NCI-H1105 (cell line): Measurements from ENCODE around the gene MRPL23.

Experiments used
- DNase-seq: peaks from one replicate; lab custom pipeline; 2025; lab: John Stamatoyannopoulos, UW

The MRPL23 gene

DNA sequence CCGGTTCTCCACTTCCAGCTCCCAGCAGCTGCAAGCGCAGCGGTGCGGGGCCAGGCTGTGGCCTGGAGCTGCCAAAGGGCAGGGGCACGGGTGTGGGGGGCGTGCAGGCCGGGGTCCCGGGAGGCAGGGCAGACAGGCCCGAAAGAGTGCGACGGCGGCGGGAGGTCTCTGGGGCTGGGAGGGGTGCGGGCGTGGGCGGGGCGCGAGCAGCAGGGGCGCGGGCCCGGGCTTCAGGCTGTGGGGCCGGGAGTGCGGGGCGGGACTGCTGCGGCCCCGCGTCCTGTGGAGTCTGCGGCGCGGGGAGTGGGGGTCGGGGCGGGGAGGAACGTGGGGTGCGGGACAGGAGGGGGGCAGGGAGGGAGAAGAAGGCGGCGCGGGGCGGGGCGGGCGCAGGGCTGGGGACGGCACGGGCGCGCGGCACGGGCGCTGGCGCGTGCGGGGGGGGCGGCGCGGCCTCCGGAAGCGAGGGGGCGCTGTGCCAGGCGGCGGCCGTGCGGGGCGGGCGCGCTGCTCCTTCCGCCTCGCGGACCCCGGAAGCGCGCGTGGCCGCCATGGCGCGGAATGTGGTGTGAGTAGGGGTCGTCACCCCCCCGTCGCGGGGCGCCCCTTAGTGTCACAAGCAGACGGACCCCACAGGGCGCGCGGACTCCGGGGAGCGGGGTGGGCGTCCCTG lies at the start of gene MRPL23:
TSS of gene MRPL23 (plus strand) at position 521 of the 673 bp plus-strand sequence. CDS start at position 552, 31 bp downstream.
- no peak for DNase-seq

GRCh38 chr11:1899090-1899489 lies 48.0 kb upstream of the MRPL23 start:
- DNase-seq = no peak

GRCh38 chr11:1899686-1900085 lies 47.4 kb upstream of the MRPL23 start:
- no peak for DNase-seq

DNA sequence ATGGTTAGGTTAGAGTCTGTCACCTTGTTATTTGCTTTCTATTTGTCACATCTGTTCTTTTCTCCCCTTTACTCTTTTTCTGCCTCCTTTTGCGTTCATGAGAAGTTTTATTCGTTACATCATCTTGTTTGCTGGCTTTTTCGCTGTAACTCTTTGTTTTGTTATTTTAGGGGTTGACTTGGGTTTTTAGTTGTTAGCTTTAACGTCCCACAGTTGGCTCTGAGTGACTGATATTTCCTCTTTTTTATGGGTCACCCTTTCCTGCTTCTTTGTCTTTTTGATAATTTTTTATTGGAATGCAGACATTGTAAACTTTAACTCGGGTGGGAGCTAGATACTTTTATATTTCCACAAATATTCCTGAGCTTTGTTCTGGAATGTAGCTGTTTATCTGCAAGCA lies 41.0 kb upstream of the MRPL23 start:
- DNase-seq = no peak

GRCh38 chr11:1906611-1907423 lies 40.3 kb upstream of the MRPL23 start:
- DNase-seq = no peak

DNA sequence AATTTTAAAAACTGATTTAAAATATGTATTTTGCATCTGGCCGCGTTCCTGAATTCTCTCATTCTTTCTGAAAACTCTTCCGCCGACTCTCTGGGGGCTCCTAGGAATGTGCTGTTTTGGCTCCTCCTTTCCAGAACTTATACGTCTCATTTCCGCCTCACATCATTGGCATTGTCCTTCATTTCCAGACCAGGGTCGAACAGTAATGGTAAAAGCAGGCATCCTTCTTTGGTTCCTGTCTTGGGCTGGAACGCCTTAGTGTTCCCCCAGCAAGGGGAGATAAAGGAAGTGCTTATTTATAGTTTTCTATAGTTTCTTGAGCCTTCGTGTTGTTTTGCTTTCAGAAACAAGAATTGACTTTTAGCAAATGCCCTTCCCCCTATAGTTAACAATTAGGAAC lies 38.5 kb upstream of the MRPL23 start:
- no peak for DNase-seq

DNA sequence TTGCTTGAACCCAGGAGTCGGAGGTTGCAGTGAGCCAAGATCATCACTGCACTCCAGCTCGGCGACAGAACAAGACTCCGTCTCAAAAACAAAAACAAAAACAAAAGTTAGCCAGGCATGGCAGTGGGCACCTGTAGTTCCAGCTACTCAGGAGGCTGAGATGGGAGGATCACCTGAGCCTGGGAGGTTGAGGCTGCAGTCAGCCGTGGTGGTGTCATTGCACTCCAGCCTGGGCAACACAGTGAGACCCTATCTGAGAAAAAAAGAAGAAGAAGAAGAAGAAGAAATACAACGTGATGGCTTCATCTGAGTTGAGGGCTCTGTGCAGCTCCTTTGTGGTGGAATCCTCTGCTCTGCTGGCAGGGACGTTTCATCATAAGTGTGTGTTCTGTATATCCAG lies 37.6 kb upstream of the MRPL23 start:
- no peak for DNase-seq

GRCh38 chr11:1912289-1912878 lies 34.7 kb upstream of the MRPL23 start:
- no peak for DNase-seq

DNA sequence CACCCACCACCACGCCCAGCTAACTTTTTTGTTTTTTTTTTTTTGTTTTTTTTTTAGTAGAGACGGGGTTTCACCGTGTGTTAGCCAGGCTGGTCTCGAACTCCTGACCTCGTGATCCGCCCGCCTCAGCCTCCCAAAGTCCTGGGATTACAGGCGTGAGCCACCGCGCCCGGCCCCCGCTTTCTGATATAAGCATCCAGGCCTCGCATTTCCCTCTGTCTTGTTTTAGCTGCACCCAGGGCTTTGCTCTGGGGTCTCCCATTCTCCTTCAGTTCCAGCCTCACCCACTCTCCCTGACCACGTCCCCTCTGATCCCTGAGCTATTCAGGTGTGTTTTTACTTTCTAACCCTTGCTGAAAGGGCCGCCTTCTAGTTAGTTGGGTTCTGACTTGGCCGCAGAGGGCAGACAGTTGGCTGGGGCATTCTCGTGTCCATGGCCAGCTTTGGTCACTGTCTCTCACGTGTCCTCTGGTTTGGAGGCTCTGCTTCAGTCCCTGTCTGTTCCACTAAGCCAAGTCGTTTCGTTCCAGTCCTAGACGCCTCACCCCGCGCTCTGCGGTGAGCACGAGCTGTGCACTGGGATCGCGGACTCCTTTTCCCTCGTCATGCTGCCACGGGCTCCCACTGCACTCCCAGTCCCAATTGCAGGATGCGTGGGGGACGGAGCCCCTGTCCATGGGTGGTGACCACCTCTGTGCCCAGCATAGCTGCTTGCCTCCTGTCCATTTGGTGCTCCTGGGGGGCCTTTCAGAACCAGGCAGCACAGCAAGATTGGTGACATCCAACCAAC lies 33.7 kb upstream of the MRPL23 start:
- no peak for DNase-seq

DNA sequence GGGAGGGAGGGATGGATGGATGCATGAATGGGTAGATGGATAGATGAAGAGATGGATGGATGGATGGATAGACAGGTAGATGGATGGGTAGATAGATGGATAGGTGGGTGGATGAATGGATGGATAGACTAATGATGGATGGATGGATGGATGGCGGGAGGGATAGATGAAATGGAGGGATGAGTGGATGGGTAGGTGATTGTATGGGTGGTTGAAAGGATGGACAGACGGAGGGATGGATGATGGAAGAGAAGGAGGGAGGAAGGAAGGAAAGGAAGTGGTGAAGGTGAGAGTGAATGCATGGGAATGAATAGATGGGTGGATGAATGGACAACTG lies 31.4 kb upstream of the MRPL23 start:
- no peak for DNase-seq

- no peak for DNase-seq
These were observed 30.8 kb upstream of the MRPL23 start for GRCh38 chr11:1916132-1916985.

DNA sequence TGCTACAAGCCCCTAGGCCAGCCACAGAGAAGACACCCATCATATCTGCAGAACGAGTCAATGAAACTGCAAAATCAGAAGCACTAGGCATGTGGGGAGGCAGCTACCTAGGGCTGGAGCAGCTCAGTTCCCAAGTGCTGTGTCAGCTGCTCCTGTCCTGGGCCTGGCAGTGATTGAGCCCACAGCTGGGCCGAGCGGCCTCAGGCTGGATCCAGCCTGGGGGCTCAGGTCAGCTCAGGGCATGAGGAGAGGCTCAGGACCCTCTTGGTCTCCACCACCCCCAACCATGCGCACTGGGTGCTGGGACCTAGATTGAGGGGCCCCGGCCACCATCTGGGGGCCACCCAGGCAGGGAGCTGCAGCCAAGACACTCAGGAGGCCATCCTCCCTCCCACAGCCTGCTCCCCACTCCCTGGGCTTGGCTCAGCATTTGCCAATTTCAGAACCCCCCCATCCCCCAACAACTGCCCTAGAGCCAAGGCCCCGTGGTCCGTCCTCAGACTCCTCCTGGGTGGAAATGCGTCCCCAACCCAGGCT lies 30.1 kb upstream of the MRPL23 start:
- no peak for DNase-seq

- no peak for DNase-seq
These were observed 29.4 kb upstream of the MRPL23 start for GRCh38 chr11:1917523-1918435.

DNA sequence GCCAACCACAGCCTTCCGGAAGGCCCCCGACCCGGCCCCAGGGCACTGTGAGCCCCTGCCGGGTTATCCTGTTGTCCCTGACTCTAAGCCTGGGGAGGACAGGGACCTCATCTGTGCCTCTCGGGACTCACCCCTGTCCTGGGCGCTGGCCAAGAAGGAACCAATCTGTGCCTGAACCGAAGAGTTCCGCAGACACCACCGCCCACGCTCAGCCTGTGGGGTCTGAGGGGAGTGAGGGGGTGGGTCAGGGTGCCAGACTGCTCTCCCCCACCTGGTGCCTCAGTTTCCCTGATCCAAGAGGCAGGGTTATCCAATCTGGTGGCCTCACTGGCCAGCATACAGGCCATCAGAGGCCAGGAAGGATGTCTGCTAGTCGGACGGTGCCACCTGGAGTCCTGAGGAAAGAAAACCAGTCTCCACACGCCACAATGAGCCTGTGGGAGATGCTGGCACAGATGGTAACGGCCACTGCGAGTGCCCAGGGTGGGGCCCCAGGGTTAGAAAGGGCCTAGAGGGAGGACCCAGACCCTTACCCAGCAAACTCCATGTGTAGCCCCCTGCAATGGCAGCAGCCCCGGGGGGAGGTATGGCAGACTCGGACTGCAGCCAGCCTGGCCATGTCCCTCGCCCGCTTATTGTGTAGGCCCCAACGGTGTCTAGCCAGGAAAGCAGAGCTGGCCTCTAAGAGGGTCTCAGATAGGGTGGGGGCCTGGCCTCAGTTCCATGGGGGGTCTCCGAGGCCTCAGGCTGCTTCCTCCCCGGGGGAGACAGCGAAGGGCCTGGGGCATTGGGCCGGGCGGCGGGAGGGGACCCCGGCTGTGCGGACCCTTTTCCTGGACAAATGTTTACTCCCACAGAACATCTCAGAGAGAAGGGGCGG lies 28.5 kb upstream of the MRPL23 start:
- DNase-seq = no peak

DNA sequence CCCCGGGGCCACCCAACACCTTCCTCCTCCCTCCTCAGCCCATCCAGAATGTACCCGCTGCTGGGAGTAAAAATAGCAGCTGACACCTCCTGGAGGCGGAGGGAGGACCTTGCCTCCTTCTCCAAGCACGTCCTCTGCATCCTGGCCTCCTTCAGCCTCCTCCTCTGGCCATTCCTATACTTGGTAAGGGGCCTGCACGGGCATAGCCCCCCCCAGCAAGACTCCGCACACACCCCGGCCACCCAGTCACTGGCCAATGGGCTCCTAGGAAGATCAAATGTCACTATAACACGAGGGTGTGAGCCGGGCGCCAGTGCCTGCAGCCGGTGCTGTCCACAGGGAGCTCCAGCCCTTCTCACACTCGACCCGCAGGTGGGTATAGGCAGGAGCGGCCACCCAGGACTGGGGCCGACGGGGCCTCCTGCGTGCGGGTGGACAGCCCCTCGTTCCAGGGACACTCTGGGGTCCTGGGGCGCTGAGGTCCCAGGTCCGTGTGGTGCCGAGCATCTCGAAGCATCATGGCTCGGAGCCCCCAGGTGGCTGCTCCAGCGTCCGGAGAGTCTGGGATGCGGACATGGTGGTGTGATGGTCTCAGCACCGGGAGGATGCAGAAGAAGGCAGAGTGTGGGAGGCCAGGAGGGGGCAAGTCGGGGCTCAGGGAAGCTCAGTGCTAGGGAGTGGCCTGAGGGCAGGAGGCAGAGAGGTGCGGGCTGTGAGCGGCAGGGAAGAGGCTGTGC lies 27.6 kb upstream of the MRPL23 start, which contains the start of gene TNNT3:
TSS of gene TNNT3 (plus strand) at position 313 of the 737 bp plus-strand sequence. CDS start 3,172 bp downstream, outside the sequence.
- DNase-seq = no peak

DNA sequence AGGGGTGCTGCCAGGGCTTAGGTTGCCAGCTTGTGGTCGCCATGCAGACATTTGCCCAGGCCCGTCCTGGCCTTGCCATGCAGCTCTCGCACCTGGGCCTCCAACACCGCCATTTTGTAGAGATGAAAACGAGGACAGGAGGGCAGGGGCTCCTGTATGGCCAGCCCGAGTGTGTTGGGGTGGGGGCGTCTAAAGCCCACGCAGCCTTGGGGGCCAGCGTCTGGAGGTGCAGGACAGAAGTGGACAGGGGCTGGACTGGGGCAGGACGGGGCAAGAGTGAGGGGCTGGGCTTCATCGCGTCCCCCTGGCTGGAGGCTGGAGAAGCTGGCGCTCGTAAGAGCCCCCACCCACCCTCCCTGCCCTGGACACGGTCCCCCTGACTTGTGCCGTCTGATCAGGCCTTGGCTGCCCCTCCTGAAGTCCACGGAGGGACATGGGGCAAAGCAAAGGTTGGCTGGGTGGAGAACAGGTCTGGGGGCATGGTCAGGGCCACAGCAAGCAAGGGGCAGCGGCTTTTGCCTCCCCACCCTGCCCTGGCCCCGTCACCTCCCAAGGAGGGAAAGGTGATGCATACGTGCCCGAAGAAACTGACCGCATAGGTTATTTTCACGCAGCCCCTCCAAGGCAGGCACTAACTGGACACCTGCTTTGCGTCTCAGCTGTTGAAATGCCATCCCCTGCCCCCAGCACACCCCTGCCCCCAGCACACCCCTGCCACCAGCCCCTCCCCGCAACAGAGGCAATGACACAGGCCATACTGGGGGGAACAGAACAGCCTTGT lies 26.8 kb upstream of the MRPL23 start:
- no peak for DNase-seq

DNA sequence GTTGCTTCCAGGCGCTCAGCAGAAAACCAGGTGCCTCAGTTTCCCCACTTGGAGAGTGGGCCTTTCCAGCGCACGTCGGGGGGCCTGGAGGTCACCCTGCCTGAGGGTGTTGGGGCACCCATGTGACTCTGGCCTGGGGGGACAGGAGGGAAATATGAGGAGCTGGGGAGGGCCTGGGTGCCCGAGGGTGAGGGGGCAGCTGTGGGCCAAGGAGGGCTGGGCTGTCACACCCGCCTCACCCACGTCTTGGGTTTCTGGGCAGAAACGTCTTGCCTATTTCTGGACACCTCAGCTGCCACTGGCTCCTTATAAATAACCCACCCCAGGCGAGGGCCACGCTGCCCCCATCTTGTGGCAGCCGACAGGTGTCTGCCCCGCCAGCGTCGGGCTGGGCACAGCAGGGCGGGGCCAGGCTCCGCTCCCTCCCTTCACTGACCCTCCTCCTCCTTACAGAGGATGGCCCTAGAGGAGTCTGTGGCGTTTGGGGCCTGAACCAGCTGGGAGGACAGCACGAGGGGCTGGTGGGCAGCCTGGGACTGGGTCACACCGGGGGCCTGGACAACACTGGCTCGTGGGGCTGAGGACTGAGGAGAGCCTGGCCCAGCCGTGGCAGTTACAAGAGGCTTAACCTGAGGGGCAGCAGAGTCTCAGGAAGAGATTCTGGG lies 26.1 kb upstream of the MRPL23 start:
- no peak for DNase-seq
